Brain pericyte (primary cell): ENCODE results near the gene PLEKHG4.

Experiments used
- DNase-seq: peaks from one replicate; pipeline ENCODE4 v3.0.0-alpha.2; 2012; ENCODE audit warnings: low read depth, low spot score

PLEKHG4 gene

DNA sequence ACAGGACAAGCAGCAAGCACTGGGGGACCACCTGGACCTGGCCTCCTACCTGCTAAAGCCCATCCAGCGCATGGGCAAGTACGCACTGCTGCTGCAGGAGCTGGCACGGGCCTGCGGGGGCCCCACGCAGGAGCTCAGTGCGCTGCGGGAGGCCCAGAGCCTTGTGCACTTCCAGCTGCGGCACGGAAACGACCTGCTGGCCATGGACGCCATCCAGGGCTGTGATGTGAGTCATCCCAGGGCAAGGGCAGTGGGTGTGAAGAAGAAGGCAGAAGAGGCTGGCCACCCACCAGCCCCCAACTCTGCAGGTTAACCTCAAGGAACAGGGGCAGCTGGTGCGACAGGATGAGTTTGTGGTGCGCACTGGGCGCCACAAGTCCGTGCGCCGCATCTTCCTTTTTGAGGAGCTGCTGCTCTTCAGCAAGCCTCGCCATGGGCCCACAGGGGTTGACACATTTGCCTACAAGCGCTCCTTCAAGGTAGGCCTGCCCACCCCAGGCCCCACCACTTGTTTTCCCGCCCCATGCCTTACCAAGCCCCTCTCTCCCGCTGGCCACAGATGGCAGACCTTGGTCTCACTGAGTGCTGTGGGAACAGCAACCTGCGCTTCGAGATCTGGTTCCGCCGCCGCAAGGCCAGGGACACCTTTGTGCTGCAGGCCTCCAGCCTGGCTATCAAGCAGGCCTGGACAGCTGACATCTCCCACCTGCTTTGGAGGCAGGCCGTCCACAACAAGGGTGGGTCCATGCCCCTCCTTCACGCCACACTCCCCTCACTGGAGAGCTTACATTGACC lies 7.3 kb downstream of the PLEKHG4 start:
- no peak for DNase-seq

DNA sequence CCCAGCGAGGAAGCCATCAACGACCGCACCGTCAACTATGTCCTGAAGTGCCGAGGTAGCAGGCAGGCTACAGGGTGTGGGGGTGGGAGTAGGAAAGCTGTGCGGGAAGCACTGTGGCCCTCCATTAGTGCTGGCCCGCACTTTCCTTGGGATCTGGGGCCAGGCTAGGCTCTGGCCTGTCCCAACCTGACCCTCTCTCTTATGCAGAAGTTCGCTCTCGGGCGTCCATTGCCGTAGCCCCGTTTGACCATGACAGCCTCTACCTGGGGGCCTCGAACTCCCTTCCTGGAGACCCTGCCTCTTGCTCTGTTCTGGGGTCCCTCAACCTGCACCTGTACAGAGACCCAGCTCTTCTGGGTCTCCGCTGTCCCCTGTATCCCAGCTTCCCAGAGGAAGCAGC lies 8.6 kb downstream of the PLEKHG4 start:
- no peak for DNase-seq

- DNase-seq: no peak
Observed at GRCh38 chr16:67291461-67291860, 12.1 kb downstream of the PLEKHG4 start.

- no peak for DNase-seq
Observed at GRCh38 chr16:67294171-67294757, 14.9 kb downstream of the PLEKHG4 start.

DNA sequence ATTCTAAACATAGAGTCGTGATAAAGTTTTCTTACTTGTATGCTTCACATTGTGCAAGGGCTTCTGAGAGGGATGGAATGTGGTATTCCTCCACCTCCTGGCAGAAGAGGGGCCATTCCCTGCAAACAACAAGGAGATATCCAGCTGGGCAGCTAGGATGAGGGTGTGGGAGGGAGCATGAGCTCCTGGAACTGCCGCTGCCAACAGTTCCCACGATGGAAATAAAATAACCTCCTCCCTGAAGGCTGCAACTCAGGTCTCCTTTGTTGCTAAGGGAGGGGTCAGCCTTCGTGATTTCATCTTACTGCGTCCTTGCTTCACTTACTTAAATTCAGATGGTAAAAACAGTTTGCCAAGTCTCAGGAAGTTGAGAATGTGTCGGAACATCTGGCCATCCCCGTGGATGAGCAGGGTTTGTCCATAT lies 15.6 kb downstream of the PLEKHG4 start:
- DNase-seq: no peak

GRCh38 chr16:67296420-67296819 lies 17.1 kb downstream of the PLEKHG4 start:
- DNase-seq: no peak

DNA sequence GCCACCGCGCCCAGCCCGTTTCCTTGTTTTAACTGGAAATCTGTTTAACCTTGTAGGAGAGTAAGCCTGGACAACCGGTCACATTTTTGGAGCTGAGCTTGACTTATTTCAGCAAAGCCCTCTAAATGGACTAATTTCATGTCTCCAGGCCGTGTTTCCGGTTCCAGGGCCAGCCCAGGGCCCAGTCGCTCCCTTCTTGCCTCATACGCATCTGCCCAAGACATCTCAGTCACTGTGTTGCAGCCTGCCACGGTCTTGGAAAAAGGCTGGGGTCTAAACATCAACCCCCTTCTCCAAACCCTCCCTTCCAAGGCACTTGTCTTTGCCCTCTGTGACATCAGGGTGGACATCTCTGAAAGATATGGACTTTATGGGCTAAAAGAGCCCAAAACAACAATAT lies 18.9 kb downstream of the PLEKHG4 start:
- no peak for DNase-seq

DNA sequence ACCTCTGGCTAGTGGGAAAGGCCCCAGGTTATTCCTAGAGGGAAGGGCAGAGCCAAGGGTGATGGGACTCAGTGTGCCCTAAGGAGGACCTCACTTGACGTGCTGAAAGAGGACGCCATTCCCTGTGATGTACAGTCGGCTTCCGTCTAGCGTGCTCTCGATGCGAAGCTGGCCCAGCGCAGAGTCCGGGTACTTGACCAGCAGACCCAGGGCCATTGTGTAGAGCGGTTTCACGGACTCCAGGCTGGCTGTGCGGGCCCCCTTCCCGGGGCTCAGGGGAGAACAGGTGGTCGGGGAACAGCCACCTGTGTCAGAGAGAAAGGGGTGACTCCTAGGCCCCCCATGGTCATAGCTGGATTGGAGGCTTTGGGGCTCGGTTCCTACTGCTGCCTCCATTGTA lies 19.9 kb downstream of the PLEKHG4 start:
- DNase-seq: no peak

GRCh38 chr16:67301080-67301782 lies 21.9 kb downstream of the PLEKHG4 start:
- no peak for DNase-seq

GRCh38 chr16:67302076-67302475 lies 22.7 kb downstream of the PLEKHG4 start:
- no peak for DNase-seq

DNA sequence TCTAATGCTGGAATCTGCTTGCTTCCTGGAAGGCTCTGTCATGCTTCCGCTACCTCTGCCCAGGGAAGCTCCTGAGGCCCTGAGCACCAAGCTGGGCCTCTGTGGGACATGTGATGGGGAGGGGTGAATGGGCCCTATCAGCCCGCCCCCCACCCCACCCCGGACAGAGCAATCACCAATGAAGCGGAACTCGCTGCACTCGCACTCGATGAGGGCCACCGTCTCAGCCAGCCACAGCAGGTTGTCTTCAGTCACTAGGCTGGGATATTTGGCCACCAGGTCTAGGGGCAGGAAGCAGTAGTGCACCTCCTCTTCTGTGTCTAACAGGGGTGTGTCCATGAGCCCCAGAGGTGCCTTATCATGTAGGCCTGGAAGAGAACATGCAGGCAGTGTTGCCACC lies 23.6 kb downstream of the PLEKHG4 start:
- no peak for DNase-seq

DNA sequence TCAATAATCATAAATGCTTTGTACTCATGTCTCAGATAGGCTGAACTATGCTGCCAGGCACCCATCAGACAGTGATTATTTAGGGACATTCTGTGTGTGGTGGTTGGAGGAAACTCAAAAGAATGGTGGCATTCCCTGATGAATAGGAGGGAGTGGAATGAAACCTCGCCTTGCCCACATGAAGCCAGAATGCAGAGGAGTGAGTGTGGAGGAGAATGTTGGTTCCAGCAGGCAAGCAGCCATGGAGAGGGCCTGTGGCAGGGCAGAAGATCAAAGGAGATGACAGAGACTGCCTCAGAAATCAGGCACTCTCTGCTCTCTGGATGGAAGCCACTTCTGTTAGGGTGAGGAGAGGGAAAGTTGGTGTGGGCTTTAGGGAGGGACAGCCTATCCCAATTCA lies 24.7 kb downstream of the PLEKHG4 start:
- no peak for DNase-seq

- no peak for DNase-seq
Observed at GRCh38 chr16:67305216-67306071, 26.1 kb downstream of the PLEKHG4 start.

GRCh38 chr16:67310561-67310960 lies 31.2 kb downstream of the PLEKHG4 start:
- no peak for DNase-seq

- DNase-seq: peak; percentile 85
Observed at GRCh38 chr16:67311607-67312488, 32.5 kb downstream of the PLEKHG4 start.

- no peak for DNase-seq
Observed at GRCh38 chr16:67312719-67313118, 33.4 kb downstream of the PLEKHG4 start.

DNA sequence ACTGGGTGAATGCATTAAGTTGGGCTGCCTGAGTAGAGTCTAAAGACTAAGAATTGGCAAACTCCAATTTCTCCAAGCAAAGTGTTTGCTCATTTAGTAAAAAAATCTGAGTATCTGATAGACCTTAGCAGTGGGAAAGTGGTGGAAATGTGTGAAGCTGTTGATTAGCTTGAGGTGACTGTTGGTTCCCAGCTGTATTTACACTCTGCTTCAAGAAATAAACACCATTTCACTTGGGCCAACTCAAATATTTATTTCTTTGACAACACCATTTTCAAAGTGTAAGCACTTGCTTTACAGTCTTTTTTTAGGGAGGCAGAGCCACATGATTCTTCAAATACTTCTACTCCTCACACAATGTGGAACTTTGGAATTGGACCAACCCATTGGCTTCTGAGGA lies 38.5 kb downstream of the PLEKHG4 start:
- DNase-seq: no peak

DNA sequence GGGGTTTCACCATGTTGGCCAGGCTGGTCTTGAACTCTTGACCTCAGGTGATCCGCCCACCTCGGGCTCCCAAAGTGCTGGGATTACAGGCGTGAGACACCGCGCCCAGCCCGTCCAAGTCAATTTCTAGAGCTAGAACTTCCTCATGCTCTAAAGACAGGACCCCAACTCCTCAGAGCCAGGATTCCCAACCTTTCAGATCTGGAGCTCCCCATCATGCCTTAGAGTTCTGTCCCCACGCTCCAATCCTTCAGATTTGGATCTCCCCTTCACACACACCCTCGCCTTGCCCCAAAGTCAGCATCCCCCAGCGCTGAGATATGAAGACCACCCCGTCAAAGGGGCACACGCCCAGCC lies 46.8 kb downstream of the PLEKHG4 start:
- DNase-seq: no peak

DNA sequence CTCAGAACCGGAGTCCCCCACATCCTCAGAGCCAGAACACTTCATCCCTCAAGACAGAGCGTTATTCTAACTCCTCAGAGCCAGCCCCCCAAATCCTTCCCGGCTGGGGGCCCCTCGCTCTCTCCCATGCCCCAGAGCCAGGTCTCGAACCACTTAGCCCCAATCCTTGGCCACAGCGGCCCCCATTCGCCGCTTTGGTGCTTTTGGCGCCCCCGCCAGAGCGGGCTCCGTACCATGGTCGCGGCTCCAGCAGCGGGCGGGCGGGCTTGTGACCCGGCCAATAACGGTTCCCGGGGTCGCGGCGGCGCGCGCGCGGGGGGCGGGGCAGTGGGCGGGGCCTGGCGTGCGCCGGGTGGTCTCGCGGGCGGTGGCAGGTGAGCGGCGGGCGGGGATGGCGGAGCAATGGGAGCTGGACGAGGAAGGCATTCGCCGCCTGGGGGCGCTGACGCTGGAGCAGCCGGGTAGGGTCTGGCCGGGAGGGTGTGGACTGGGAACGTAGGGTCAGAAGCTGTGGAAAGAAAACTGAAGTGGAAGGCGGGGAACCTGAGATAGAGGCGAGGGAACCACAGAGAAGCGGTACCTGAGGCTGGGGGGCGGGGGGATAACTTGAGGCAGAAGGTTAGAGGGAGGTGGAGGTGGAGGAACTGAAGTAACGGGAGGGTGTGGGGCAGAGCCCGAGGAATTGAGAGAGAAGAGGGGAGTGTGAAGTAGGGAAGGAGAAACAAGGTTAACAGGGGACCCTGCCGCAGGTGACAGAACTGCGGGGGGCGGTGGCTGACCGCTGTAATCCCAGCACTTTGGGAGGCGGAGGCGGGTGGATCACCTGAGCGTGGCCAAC lies 47.4 kb downstream of the PLEKHG4 start, which contains the start of the genes KCTD19 and LRRC36:
Gene KCTD19 (minus strand): TSS at position 270 of the 838 bp plus-strand sequence. CDS start 34 bp downstream, at position 236.
Gene LRRC36 (plus strand): TSS at position 344 of the 838 bp plus-strand sequence. CDS start 48 bp downstream, at position 392.
- DNase-seq: no peak

DNA sequence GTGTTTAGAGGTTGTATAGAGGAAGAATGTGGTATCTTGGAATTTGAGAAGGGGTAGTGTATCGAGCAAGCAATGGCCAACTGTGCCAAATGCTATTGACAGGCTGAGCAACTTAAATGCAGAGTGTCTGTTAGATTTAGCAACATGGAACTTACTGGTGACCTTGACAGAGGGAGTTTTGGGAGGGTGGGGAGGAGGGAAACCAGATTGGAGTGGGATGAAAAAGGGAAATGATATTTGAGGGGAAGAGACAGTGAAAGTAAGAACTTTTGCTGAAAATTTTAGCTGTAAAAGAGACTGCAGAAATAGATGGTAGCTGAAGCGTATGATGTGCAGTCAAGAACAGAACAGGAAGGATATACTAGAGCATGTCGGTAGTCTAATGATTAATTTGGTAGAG lies 48.4 kb downstream of the PLEKHG4 start:
- no peak for DNase-seq
